GM19463 (cell line): ENCODE measurements around the gene NME1.

Source experiments
- ATAC-seq: cut with Tn5 transposase; IDR thresholded peaks from one replicate; pipeline ENCODE4 v1.9.1; 2021; ENCODE audit warnings: mild to moderate bottlenecking, moderate library complexity; ENCODE audit not compliant: unreplicated experiment

The NME1 gene

GRCh38 chr17:51188271-51188833 is 35.0 kb downstream of the NME1 start:
- ATAC-seq, result no peak

- no peak for ATAC-seq
Measured at GRCh38 chr17:51189162-51189561, 35.8 kb downstream of the NME1 start.

- no peak for ATAC-seq
Measured at GRCh38 chr17:51189628-51190027, 36.3 kb downstream of the NME1 start.

GRCh38 chr17:51191895-51192294 is 38.5 kb downstream of the NME1 start:
- ATAC-seq, result no peak

GRCh38 chr17:51197754-51198153 is 44.4 kb downstream of the NME1 start:
- ATAC-seq, result no peak

GRCh38 chr17:51200295-51200694 is 46.9 kb downstream of the NME1 start:
- no peak for ATAC-seq

- ATAC-seq, result no peak
Measured at GRCh38 chr17:51200846-51201245, 47.5 kb downstream of the NME1 start.

- ATAC-seq, result no peak
Measured at GRCh38 chr17:51203838-51204237, 50.5 kb downstream of the NME1 start.
